OCI-LY7 (cell line): ENCODE data around the gene DNAJC24.

Source experiments
- EZH2phosphoT487 ChIP-seq: fragments of 200-600 bp; sonication (generic); IDR thresholded peaks from 2 replicates; pipeline ENCODE4 v1.6.1; 2018; ENCODE audit warnings: low read depth, borderline replicate concordance, mild to moderate bottlenecking, mixed run types, antibody characterized with exemption, low read length, moderate library complexity, mixed read lengths
- TF ChIP-seq, protein P1 (sequence below): fragments of 200-600 bp; sonication (generic); conservative IDR thresholded peaks from 2 replicates; pipeline ENCODE4 v1.5.1; 2014; ENCODE audit warnings: mild to moderate bottlenecking, antibody characterized with exemption, low read length, moderate library complexity, mixed read lengths

DNA sequence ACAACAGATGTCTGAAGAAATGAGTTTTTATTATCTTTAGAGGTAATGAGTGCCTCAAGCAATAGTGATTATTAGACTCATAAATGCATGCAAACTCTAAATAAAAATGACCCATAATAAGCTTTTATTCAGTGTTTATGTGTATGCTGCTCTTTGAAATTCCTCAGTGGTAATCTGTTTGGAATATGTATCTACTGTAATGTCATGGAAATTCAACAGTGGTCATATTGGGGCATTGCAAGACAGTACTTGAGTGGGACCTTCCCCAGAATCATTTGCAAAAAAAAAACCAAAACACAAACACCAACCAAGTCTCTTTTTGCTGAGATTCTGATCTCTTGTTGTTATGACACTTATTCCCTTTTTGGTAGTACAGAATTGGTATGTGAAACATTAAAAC lies 35.0 kb downstream of the DNAJC24 start:
- no peak for TF ChIP-seq EZH2phosphoT487
- TF ChIP-seq, protein P1, sequence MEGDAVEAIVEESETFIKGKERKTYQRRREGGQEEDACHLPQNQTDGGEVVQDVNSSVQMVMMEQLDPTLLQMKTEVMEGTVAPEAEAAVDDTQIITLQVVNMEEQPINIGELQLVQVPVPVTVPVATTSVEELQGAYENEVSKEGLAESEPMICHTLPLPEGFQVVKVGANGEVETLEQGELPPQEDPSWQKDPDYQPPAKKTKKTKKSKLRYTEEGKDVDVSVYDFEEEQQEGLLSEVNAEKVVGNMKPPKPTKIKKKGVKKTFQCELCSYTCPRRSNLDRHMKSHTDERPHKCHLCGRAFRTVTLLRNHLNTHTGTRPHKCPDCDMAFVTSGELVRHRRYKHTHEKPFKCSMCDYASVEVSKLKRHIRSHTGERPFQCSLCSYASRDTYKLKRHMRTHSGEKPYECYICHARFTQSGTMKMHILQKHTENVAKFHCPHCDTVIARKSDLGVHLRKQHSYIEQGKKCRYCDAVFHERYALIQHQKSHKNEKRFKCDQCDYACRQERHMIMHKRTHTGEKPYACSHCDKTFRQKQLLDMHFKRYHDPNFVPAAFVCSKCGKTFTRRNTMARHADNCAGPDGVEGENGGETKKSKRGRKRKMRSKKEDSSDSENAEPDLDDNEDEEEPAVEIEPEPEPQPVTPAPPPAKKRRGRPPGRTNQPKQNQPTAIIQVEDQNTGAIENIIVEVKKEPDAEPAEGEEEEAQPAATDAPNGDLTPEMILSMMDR = no peak
